PC-9 (cell line): ENCODE measurements around the gene TUBB. TPM values are rescaled to one million over a fixed set of nuclear protein-coding genes. Genes with fewer than 3 reads are reported as not detected.
"Not testable (repeated sequence)": the region's sequence is repeated elsewhere in the genome, so short reads cannot be mapped to it uniquely, and the experiment has no call there.

Source experiments
- BruUV-seq: library from RNA; stranded (reverse); fragments of 400-500 nt; replicated peaks from 2 replicates; lab custom pipeline; 2021; lab: Mats Ljungman, UMichigan
- CTCF ChIA-PET: fragments of 300-600 bp; sonication (Branson Sonifier 250); formaldehyde crosslinking; loops from one replicate; lab custom pipeline; 2022; ENCODE audit warnings: antibody characterized with exemption; lab: Charles Lee
- POLR2A ChIA-PET: fragments of 300-600 bp; sonication (Branson Sonifier 250); formaldehyde crosslinking; loops from one replicate; lab custom pipeline; 2022; ENCODE audit warnings: antibody characterized with exemption; ENCODE audit not compliant: unreplicated experiment; lab: Charles Lee
- DNase-seq, 2 experiments: peaks; one replicate each; pipeline versions ENCODE4 v3.0.0 to v3.0.0-alpha.2; 2015 to 2022; ENCODE audit warnings: mixed read lengths in 1 of 2
- H2AFZ ChIP-seq: fragments of 200-600 bp; sonication (generic); 2 replicates; pipeline ENCODE4 v1.8.1; 2017; ENCODE audit warnings: antibody characterized with exemption
- H3F3A ChIP-seq: fragments of 200-600 bp; sonication (generic); 2 replicates; pipeline ENCODE4 v1.8.1; 2017; ENCODE audit warnings: antibody characterized with exemption, mild to moderate bottlenecking, low read depth; ENCODE audit not compliant: insufficient read depth
- H3K27ac ChIP-seq: fragments of 200-600 bp; sonication (generic); 2 replicates; pipeline ENCODE4 v1.6.1; 2016; ENCODE audit warnings: mixed run types
- H3K27me3 ChIP-seq: fragments of 200-600 bp; sonication (generic); 2 replicates; pipeline ENCODE4 v1.6.1; 2016; ENCODE audit warnings: low read depth, mixed run types; ENCODE audit not compliant: insufficient read depth
- H3K36me3 ChIP-seq: fragments of 200-600 bp; sonication (generic); 2 replicates; pipeline ENCODE4 v1.6.1; 2016; ENCODE audit warnings: low read depth, mixed run types
- H3K4me1 ChIP-seq: fragments of 200-600 bp; sonication (generic); replicated peaks from 2 replicates; pipeline ENCODE4 v1.6.1; 2016; ENCODE audit warnings: mixed run types; ENCODE audit not compliant: insufficient read depth
- H3K4me2 ChIP-seq: fragments of 200-600 bp; sonication (generic); 2 replicates; pipeline ENCODE4 v1.6.1; 2017; ENCODE audit warnings: mixed run types
- H3K4me3 ChIP-seq: fragments of 200-600 bp; sonication (generic); 2 replicates; pipeline ENCODE4 v1.6.1; 2016; ENCODE audit warnings: mixed run types
- H3K79me2 ChIP-seq: fragments of 200-600 bp; sonication (generic); 2 replicates; pipeline ENCODE4 v1.6.1; 2017; ENCODE audit warnings: low read depth, mixed run types
- H3K9me2 ChIP-seq: fragments of 200-600 bp; sonication (generic); 2 replicates; pipeline ENCODE4 v1.8.1; 2017; ENCODE audit warnings: mild to moderate bottlenecking; ENCODE audit not compliant: insufficient read depth
- H3K9me3 ChIP-seq: fragments of 200-600 bp; sonication (generic); 2 replicates; pipeline ENCODE4 v1.8.1; 2016; ENCODE audit warnings: low read depth; ENCODE audit not compliant: insufficient read depth
- H4K20me1 ChIP-seq: fragments of 200-600 bp; sonication (generic); 2 replicates; pipeline ENCODE4 v1.8.1; 2017; ENCODE audit not compliant: insufficient read depth
- CTCF ChIP-seq: fragments of 200-600 bp; sonication (generic); conservative IDR thresholded peaks from 2 replicates; pipeline ENCODE4 v1.6.1; 2017; ENCODE audit warnings: mixed run types, antibody characterized with exemption, mild to moderate bottlenecking, moderate library complexity
- EZH2 ChIP-seq: fragments of 200-600 bp; sonication (generic); IDR thresholded peaks from 2 replicates; pipeline ENCODE4 v1.8.0; 2017; ENCODE audit warnings: antibody characterized with exemption, low read depth
- intact Hi-C: fragments of 100-400 bp; cut with micrococcal nuclease; formaldehyde crosslinking; loops from one replicate; pipeline ENCODE4 v1.10.0; 2022; ENCODE audit not compliant: unreplicated experiment
- total RNA-seq: library from RNA; stranded (reverse); gene quantifications from 2 replicates; pipeline ENCODE4 v1.2.3, GENCODE V29; 2021

The TUBB gene
- total RNA-seq, 1 experiment from 2014 or later = 901 TPM

DNA sequence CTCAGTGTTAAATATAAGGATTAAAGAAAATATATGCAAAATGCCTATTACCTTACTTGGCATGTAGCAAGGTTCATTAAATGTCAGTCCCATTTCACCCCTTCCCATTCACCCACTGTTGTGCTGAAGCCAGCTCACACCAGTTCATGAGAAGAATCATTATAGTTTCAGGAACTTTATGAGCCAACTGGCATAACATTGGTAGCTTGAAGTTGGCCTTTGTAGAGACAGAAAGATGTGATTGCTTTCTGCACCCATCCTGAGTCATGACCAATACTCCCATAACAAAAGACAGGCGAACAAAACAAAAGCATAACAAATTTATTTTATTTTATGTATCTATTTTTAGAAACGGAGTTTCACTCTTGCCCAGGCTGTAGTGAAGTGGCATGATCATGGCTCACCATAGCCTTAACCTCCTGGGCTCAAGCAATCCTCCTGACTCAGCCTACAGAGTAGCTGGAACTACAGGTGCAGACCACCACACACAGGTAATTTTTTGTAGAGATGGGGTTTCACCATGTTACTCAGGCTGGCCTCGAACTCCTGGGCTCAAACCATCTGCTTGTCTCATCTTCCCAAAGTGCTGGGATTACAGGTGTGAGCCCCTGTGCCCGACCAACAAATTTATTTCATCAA is 41.8 kb downstream of the TUBB start:
- BruUV-seq = no TSS peak
- Histone ChIP-seq H3K27ac (no peak overlapping the region), H4K20me1 (no peaks in the 10 kb centered on the region), H3K4me2 (no peak overlapping the region), H3K9me2 (no peaks in the 10 kb centered on the region), H3K4me1 (peaks cover 55% of the 10 kb centered on the region), H3K79me2 (no peaks in the 10 kb centered on the region), H2AFZ (no peak overlapping the region), H3K36me3 (no peaks in the 10 kb centered on the region), H3K27me3 (no peaks in the 10 kb centered on the region), H3K4me3 (no peak overlapping the region), H3F3A (peaks cover 55% of the 10 kb centered on the region), H3K9me3 (no peaks in the 10 kb centered on the region)
- ChIA-PET POLR2A (no interaction called here), CTCF (interaction anchor here (0.5 to 0.7 kb wide), 2 partner anchors 17 to 47 kb away, joined by 6 to 8 read pairs; no protein-coding TSS in a partner anchor)
- TF ChIP-seq CTCF = no peak
- TF ChIP-seq EZH2 = no peak
- no peak for DNase-seq
- intact Hi-C loops = no loop called here

DNA sequence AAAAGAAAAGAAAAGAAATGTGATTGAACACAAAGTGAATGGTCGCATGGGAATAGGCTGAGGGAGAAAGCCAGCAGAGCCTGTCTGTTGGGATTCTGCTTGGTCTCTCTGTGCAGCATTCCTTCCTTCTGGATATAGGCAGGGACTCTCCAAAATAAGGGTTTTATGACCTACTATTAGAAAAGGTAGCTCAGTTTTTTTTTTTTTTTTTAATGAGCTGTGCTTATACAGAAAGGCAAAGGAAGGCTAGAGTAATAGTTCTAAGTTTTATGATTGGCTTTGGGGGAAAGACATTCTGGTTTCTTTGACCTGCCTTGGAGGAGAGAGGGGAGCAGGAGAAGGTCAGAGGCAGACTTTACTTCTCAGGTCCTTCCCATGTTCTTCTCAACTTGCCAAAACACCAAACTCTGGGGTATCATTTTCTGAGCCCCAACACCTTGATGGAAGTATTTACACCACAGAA is 43.0 kb downstream of the TUBB start:
- H3K4me2 ChIP-seq = peak overlapping the region; percentile 52
- no peaks in the 10 kb centered on the region for H3K27me3 ChIP-seq
- intact Hi-C loops = no loop called here
- no peaks in the 10 kb centered on the region for H3K36me3 ChIP-seq
- no peaks in the 10 kb centered on the region for H3K9me2 ChIP-seq
- no TSS peak for BruUV-seq
- DNase-seq = no peak
- ChIA-PET POLR2A (interaction anchor here (0.5 to 1.6 kb wide), 4 partner anchors 11 to 150 kb away, joined by 3 to 28 read pairs (median 12); no protein-coding TSS in a partner anchor), CTCF (interaction anchor here (0.6 to 0.7 kb wide), 2 partner anchors 14 to 92 kb away, joined by 3 to 4 read pairs; no protein-coding TSS in a partner anchor)
- TF ChIP-seq CTCF (no peak), EZH2 (no peak)
- H3K4me3 ChIP-seq = no peak overlapping the region
- H3K27ac ChIP-seq = peak overlapping the region; percentile 78
- no peaks in the 10 kb centered on the region for H3K9me3 ChIP-seq
- H3K4me1 ChIP-seq = peaks cover 60% of the 10 kb centered on the region
- H3K79me2 ChIP-seq = no peaks in the 10 kb centered on the region
- H2AFZ ChIP-seq = peak overlapping the region; percentile 36
- no peaks in the 10 kb centered on the region for H4K20me1 ChIP-seq
- H3F3A ChIP-seq = peaks cover 57% of the 10 kb centered on the region

DNA sequence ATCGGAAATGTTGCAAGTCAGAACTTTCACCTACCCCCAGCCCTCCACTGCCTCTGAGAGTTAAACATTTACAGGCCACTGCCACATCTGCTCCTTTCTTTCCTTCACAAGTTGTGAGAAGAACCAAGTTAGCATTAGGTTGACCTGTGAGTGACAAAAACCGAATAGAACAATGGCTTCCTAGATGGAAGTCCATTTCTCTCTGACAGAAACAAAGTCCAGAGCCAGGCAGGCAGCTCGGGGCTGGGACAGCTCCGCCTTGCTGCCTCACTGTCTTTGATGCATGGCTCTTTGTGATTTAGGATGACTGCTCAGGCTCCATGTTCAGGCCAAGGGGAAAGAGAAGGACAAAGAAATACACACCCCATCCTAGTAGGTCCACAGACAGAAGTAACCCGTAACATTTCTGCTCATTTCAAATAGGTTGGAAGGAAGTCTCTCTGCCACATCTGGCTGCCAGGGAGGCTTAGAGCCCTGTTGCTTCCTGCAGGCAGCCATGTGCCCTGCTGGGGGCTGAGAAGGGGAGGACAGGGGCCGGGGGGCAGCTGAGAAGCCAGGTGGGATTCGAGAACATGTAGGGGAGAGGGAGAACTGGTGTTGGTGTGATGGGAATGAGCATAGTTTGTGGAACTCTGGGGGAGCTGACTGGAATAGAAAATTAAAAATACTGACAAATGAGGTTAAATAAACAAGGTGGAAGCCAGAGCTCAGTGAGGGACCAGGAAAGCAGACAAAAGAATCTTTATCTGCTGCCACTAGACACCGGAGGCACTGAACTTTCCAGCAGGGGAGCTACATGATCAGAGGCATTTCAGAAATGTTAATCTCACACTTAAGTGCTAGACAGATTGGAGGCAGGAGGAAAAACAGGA is 43.7 kb downstream of the TUBB start:
- H3K9me2 ChIP-seq = no peaks in the 10 kb centered on the region
- POLR2A ChIA-PET = interaction anchor here (0.5 to 1.6 kb wide), 8 partner anchors 12 to 192 kb away, joined by 3 to 28 read pairs (median 5); partner anchors contain the start of gene DDR1
- CTCF ChIA-PET = interaction anchor here (0.6 to 1.0 kb wide), 7 partner anchors 11 to 115 kb away, joined by 3 to 5 read pairs (median 4); no protein-coding TSS in a partner anchor
- DNase-seq = peak in 1 of 2 experiments; percentile 88
- H4K20me1 ChIP-seq = no peaks in the 10 kb centered on the region
- no peaks in the 10 kb centered on the region for H3K9me3 ChIP-seq
- H2AFZ ChIP-seq = peak overlapping the region; percentile 36
- BruUV-seq = no TSS peak
- peak overlapping the region; percentile 52 for H3K4me2 ChIP-seq
- no peaks in the 10 kb centered on the region for H3K27me3 ChIP-seq
- peaks cover 64% of the 10 kb centered on the region for H3K4me1 ChIP-seq
- H3F3A ChIP-seq = peaks cover 60% of the 10 kb centered on the region
- intact Hi-C loops = no loop called here
- H3K79me2 ChIP-seq = no peaks in the 10 kb centered on the region
- H3K4me3 ChIP-seq = no peak overlapping the region
- no peak for TF ChIP-seq EZH2
- no peak; the same call in 1 of the 2 replicates for TF ChIP-seq CTCF
- H3K27ac ChIP-seq = peak overlapping the region; percentile 78
- no peaks in the 10 kb centered on the region for H3K36me3 ChIP-seq

GRCh38 chr6:30764490-30765043 is 44.4 kb downstream of the TUBB start:
- ChIA-PET POLR2A (interaction anchor here (0.7 to 1.6 kb wide), 5 partner anchors 12 to 120 kb away, joined by 3 to 28 read pairs (median 7); partner anchors contain the start of gene DDR1), CTCF (interaction anchor here (1.0 kb wide), 2 partner anchors 12 to 58 kb away, joined by 3 to 5 read pairs; no protein-coding TSS in a partner anchor)
- H3K4me3 ChIP-seq, DNase-seq, BruUV-seq, H3K27me3 ChIP-seq, H3K9me3 ChIP-seq, H3K9me2 ChIP-seq, H3K36me3 ChIP-seq, H3K79me2 ChIP-seq, intact Hi-C loops, H4K20me1 ChIP-seq, H2AFZ ChIP-seq: not testable (repeated sequence)
- Histone ChIP-seq H3K27ac (peak overlapping the region; percentile 78), H3K4me1 (peaks cover 63% of the 10 kb centered on the region), H3F3A (peaks cover 64% of the 10 kb centered on the region), H3K4me2 (peak overlapping the region; percentile 52; the same call in 1 of the 2 replicates)
